ENCODE measurements around the gene MC1R.
"Not testable (repeated sequence)": the region's sequence is repeated elsewhere in the genome, so short reads cannot be mapped to it uniquely, and the experiment has no call there.

MC1R gene

DNA sequence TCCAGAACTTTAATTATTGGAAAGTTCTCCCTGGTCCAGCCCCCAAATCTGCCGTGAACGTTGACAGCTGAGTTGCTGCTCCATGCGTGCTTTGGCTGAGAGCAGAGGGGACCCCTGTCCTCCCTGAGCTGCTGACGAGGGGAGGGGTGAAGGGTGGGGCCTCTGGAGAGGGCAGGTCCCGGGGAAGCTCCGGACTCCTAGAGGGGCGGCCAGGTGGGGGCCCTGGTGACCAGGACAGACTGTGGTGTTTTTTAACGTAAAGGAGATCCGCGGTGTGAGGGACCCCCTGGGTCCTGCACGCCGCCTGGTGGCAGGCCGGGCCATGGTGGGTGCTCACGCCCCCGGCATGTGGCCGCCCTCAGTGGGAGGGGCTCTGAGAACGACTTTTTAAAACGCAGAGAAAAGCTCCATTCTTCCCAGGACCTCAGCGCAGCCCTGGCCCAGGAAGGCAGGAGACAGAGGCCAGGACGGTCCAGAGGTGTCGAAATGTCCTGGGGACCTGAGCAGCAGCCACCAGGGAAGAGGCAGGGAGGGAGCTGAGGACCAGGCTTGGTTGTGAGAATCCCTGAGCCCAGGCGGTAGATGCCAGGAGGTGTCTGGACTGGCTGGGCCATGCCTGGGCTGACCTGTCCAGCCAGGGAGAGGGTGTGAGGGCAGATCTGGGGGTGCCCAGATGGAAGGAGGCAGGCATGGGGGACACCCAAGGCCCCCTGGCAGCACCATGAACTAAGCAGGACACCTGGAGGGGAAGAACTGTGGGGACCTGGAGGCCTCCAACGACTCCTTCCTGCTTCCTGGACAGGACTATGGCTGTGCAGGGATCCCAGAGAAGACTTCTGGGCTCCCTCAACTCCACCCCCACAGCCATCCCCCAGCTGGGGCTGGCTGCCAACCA is at the start of gene MC1R:
TSS of gene MC1R (plus strand) at position 410 of the 895 bp plus-strand sequence. CDS start at position 807, 397 bp downstream.
- no peak for DNase-seq (ENCODE audit: low read depth in 2 of 2)

DNA sequence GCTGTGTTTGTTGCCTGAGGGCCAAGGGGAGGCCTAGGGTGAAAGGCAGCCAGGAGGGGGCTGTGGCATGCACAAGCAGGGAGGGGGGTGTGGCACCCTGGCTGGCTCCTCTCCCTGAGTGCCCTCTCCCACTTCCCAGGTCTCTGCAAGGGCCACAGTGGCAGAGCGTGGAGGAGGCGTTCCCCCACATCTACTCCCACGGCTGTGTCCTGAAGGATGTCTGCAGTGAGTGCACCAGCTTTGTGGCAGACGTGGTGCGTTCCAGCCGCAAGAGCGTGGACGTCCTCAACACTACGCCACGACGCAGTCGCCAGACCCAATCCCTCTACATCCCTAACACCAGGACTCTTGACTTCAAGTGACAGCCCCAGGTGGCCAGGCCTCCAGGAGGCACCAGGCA is 48.8 kb upstream of the MC1R start:
- DNase-seq (ENCODE audit: low read depth in 2 of 2): no peak

DNA sequence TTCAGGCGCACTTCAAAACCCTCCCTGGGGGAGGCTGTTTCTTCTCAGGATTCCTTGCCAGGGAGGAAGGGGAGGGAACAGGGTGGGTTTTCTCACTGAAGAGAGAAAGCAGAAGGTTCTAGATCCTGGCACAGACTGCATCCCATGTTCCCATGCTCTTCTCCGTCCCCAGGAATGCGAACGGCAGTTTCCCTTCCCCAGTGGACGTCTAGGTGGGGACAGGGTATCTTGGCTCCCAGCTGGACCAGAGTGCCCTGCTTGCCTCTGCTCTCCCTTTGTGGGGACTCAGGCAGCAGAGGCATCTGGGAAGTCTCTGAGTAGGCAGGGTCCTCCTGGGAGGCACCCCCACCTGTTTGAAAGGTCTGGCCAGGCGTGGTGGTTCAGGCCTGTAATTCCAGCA is 48.2 kb upstream of the MC1R start:
- no peak for DNase-seq (ENCODE audit: low read depth in 2 of 2)

DNA sequence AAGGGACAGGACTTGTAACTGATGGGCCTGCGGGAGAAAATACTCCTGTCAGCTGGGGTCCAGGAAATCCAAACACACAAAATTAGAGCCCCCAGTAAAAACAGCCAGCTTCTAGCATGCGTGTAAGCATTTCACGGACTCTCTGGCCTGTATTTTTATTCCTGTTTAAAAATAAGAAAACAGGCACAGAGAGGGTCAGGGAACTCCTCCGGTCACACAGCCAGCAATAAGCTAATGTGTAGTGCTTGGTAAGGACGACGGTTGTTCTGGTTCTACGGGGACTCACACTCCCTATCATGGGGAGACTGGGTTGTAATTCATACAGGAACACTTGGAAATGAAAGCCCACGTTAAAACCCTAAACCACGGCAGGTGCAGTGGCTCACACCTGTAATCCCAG is 46.8 kb upstream of the MC1R start:
- no peak for DNase-seq (ENCODE audit: low read depth in 2 of 2)

DNA sequence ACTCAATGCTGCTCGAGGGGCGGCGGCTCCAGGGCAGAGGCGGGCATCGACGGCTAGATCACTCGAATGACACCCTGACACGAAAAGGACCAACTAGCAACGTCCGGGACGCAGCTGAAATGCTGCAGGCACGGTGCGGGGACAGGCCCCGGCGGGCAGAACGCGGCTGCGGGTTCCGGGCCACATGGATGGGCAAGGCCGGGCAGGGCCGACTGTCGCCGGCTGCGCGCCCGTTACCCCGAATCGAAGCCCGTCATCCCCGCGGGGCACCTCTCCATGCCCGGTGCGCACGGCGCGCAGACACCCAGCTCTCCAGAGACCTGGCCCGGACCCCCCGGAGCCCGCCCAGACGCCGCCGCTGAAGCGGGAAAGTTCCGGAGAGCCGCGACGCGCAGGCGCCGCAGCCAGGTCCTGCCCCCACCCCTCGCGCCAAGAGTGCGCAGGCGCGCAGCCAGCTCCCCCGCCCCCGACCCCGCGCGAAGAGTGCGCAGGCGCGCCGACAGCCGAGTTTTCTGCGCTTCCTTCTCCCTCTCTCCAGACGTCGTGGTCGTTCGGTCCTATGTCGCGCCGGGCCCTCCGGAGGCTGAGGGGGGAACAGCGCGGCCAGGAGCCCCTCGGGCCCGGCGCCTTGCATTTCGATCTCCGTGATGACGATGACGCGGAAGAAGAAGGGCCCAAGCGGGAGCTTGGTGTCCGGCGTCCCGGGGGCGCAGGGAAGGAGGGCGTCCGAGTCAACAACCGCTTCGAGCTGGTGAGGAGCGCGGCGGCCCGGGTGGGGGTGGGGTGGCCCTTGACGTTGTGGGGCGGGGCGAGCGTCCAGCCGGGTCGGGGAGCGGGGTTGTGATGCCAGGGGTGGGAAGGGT is 45.3 kb upstream of the MC1R start, which contains the start of gene TCF25:
TSS of gene TCF25 (plus strand) at position 484 of the 863 bp plus-strand sequence. CDS start at position 560, 76 bp downstream.
- peak; percentile 70 to 74 for DNase-seq (ENCODE audit: low read depth in 2 of 2)

DNA sequence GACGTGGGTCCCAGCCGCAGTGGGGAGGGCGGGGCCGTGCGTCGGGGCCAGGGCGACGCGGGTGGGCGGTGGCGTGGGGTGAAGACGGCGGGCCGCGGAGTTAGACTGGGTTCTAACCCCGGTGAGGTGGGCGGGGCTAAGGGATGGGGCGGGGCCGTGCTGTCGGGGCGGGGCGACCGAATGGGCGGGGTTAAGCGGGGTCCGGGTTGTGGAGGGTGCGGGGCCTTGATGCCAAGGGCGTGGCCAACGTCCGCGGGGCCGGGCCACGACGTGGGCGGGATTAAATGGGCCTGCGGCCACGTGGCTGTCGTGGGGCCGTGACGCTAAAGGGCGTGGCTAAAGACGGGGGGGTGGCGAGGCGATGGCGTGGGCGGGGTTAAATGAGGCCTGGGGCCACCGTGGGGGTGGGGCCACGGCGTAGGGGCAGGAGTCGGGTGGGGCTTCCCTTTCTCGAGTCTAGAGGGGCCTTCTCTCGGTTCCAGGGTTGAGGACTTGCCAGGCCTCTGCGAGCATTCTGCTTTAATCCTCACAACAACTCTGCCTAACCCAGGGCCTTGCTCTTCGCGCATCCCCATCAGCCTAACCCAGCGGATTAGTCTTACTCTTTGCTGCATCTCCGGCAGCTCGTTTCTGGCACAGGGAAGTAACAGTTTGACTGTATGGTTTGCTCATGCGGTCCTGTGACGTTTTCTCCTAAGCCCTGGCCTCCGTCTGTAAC is 44.5 kb upstream of the MC1R start:
- peak; percentile 89 to 92 for DNase-seq (ENCODE audit: low read depth in 2 of 2)

DNA sequence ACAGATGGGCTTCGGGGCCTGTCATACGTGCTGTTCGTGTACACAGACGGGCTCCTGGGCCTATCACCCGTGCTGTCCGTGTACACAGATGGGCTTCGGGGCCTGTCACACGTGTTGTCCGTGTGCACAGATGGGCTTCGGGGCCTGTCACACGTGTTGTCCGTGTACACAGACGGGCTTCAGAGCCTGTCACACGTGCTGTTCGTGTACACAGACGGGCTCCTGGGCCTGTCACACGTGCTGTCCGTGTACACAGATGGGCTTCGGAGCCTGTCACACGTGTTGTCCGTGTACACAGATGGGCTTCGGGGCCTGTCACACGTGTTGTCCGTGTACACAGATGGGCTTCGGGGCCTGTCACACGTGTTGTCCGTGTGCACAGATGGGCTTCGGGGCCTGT is 39.5 kb upstream of the MC1R start:
- not testable (repeated sequence) for DNase-seq (ENCODE audit: low read depth in 2 of 2)

DNA sequence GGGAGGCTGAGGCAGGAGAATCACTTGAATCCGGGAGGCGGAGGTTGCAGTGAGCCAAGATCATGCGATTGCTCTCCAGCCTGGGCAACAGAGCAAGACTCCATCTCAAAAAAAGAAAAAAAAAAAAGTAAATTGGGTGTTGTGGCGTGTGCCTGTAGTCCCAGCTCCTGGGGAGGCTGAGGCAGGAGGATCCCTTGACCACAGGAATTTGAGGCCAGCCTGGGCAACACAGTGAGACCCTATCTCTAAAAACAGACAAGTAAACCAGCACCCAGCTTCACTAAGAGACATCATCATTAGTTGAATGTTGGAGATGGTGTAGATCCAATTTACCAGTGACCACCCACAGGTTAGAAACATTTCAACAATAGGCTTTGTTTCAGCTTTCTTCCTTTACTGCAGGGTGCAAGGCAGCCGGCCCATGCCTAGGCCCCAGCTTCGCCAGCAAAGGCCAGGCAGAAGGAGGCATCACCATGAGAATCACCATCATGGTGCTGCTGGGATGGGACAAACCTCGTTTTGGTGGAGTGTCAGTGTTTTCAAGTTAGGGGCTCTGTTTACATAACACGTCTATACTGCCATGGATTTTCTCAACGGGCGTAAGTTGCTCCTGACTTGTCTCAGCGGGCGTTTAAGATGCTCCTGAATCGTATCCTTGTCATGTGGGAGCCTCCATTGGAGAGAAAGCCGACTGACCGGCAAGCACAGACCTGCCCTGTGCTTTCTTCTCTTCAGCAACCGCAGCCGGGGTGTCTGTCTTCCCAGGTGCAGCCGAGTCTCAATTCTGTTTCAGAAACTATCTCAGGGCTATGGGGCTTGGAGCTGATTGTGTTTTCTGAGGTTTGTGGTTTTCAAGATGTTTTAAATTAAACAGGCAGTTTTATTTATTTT is 37.9 kb upstream of the MC1R start:
- DNase-seq (ENCODE audit: low read depth in 2 of 2): no peak

DNA sequence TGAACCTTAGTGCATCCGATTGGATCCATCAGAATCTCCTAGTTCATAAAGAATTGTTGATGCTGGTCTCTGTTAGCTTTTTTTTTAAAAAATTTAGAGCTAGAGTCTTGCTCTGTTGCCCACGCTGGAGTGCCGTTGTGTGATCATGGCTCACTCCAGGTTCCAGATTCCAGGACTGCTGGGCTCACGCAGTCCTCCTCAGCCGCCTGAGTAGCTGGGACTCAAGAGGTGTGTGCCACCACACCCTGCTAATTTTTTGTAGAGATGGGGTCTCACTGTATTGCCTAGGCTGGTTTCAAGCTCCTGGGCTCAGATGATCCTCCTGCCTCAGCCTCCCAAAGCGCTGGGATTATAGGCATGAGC is 37.3 kb upstream of the MC1R start:
- DNase-seq (ENCODE audit: low read depth in 2 of 2): no peak

DNA sequence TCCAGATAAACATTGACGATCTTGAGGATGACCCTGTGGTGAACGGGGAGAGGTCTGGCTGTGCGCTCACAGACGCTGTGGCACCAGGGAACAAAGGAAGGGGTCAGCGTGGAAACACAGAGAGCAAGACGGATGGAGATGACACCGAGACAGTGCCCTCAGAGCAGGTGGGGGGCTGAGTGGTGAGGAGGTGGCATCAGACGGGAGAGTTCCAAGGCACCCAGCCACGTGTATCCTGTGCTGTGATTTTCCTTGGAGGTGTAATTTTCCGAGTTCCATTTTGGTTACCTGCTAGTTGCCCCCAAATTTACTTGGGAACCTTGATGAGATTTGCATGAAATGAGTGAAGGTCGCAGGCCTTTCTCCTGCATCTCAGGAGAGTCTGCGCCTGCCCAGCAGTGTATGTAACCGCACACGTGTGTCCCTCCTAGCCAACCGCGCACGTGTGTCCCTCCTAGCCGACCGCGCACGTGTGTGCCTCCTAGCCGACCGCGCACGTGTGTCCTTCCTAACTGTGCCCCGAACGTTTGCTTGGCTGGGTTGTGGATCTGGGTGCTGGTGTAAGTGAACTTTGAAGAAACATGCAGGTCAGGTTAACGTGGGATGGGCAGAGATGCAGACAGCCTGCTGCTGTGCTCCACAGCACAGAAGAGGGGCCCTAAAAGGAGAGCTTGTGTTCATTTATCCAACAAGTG is 35.2 kb upstream of the MC1R start:
- DNase-seq (ENCODE audit: low read depth in 2 of 2): no peak

DNA sequence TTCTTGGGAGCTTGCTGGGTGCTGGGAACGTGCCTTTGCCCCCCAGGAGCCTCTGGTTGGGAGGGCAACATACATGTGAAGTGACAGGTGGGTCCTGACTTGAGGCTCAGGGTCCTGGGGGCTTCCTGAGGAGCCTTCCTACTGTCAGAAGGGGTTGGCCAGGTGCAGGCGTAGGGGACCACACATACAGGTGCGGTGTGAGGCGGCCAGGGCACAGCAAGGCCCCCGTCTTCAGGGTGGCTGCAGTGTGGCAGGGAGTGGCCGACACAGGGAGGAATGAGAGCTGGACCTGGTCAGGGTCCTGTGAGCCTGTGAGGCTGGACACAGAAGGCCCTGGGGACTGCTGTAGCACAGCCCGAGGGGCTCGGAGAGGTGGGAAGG is 34.6 kb upstream of the MC1R start:
- DNase-seq (ENCODE audit: low read depth in 2 of 2): no peak

DNA sequence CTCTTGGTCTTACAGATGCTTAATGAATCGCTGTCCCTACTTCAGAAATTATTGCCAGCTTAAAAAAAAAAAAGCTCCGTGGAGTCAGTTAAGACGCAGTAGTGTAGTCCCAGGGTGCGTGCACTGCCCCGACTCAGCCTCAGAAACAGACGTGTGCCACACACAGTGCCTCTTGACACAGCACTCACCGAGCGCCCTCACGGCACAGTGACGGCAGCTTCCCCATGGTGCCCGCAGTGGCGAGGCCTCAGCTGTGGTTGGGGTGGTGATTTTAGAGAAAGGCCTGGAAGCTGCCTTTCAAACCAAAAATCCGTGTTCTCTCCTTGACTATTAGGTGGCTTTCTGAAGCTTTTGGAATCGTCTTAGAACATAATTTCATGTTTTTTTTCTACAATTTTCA is 31.4 kb upstream of the MC1R start:
- no peak for DNase-seq (ENCODE audit: low read depth in 2 of 2)

DNA sequence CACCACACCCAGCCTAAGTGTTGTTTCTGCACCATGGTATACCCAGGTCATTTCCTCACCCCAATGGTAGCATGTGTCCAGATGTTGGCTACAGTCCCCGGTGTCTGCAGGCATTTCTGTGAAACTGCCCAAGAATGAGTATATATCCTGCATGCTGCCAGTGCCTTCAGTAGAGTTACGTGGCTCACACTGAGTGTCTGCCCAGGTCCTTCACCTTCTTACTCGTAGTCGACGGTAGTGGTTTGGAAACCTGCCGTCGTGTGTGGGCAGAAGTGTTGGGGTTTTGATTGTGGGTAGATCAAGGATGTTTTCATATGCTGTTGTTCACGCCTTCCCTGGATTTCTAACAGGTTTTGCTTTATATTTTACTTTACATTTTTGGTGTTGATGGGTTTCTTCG is 28.5 kb upstream of the MC1R start:
- no peak for DNase-seq (ENCODE audit: low read depth in 2 of 2)

DNA sequence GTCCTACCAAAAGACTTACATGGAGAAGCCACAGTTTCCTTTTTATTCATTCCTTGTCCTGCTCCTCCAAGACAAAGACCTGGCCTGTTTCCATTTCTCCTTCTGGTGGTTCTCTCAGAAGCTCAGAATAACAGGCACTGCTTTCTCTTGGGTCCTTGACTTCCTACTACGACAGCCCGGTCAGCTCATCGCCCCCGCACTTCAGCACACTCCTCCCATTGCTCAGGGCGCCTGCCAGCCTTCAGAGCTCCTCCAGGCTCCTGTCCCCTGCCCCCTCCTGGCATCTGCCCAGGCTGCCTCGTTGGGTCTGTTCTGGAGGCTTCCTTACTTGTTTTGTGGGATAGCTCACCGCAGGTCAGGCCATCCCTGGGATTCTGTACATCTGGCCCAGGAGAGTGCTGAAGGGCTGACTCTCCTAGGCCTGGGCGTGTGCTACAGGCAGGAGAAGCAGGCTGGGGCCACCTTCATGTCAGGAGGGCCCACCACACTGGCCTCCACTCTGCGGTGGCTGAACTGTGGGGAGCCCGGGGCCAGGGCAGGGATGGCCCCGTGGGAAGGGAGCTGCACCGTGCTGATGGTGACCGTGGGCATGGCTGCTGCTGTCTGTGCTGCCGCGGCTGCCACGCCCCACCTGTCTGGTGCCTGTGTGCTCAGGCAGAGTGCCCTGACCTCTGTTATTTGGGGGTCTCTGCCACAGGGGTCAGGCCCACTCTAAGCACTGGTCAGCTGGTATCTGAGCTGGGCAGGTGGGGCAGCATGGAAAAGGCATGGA is 27.6 kb upstream of the MC1R start:
- DNase-seq (ENCODE audit: low read depth in 2 of 2): no peak

DNA sequence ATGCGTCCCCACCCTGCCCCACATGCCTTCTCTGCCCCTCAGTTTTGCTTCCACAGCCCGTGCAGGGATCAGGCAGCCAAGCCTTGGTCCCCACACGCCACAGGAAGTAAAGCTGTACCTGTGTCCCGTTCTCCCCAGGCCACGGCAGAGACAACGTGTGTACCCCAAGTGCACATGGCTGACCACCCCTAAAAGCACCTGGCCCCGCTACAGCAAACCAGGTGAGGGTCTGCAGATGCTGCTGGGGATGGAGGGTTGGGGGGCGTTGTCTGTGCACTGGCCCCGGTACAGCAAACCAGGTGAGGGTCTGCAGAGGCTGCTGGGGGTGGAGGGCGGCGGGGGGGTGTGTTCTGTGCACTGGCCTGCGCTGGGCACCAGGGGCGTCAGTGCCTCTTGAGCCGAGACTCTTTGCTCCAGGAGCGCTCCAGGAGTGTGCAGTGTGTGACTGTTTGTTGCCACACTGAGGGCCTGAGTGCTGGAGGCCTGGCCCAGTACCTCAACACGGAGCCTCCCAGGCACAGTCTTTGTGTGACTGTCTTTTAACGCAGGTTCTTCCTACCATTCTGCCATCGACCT is 26.5 kb upstream of the MC1R start:
- DNase-seq (ENCODE audit: low read depth in 2 of 2): no peak

DNA sequence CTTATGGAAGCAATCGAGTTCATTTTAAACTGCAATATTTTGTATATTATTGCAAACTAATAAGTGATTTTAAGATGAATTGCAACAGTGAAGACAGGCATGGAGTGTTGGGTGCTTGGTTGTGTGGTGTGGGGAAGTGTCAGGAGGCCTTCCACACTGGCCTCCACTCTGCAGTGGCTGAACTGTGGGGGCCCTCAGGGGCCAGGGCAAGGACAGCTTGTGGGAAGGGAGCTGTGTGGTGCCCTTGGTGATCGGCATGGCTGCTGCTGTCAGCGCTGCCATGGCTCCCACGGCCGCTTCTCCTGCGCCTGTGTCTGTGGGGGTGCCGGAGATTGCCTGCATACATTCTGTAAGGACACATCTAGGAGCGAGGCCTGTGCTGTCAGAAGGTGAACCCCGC is 26.0 kb upstream of the MC1R start:
- no peak for DNase-seq (ENCODE audit: low read depth in 2 of 2)

DNA sequence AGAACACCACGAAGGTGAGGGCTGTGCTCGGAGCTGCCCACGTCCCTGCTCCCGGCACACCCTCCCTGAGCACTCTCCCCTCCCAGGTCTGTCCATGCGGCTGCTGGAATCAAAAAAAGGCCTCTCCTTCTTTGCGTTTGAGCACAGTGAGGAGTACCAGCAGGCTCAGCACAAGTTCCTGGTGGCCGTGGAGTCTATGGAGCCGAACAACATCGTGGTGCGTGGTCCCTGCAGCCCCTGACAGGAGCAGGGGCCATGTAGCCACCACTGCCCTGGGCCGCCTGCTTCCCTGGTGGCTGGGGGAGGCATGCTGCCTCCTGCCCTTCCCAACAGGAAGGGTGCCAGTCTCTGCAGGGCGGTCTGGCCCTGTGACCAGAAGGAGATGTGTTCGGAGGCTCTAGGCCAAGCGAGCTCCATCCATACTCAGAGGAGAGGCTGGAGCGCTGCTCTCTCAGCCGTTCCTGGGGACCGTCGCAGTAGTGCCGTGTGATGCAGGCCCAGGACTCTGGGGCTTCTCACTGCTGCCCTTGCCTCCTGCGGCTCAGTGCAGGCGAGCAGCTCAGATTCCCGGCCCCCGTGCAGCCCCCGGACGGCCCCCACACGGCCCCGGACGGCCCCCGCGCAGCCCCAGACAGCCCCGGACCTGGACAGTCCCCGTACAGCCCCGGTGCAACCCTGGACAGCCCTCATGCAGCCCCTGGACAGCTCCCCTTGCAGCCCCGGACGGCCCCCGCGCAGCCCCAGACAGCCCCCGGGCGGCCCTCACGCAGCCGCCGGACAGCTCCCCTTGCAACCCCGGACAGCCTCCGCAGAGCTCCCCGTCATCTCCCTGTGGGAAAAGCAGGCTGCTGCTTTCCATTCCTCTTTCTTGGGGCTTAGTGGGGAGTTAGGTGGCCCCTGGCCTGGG is 24.8 kb upstream of the MC1R start:
- DNase-seq (ENCODE audit: low read depth in 2 of 2): no peak

Data from stimulated activated CD8-positive, alpha-beta memory T cell treated with anti-CD3 and anti-CD28 coated beads, Interleukin-15, amount 100 ng/mL, for 4 hours (primary cell).